CD8-positive, alpha-beta memory T cell (primary cell): ENCODE data around the gene GIT1. TPM values are rescaled to one million over a fixed set of nuclear protein-coding genes. Genes with fewer than 3 reads are reported as not detected.

Experiments
- CTCF ChIA-PET: fragments of 350-600 bp; sonication (Branson Sonifier 250); formaldehyde crosslinking; loops from one replicate; lab custom pipeline; 2021; ENCODE audit warnings: antibody characterized with exemption; lab: Charles Lee
- POLR2A ChIA-PET: fragments of 350-600 bp; sonication (Branson Sonifier 250); formaldehyde crosslinking; loops from one replicate; lab custom pipeline; 2021; ENCODE audit warnings: antibody characterized with exemption; lab: Charles Lee
- DNase-seq, 5 donors: peaks; one replicate each; pipeline versions ENCODE4 v3.0.0 to v3.0.0-alpha.2; 2020 to 2022; ENCODE audit warnings: mixed read lengths in 1 of 5
- H3K27ac ChIP-seq: one replicate; pipeline ENCODE4 v1.7.0; 2013; ENCODE audit warnings: low read depth, mild to moderate bottlenecking, low read length, moderate library complexity
- H3K27me3 ChIP-seq: 2 replicates; pipeline ENCODE4 v1.7.0; 2013; ENCODE audit warnings: low read length, mild to moderate bottlenecking; ENCODE audit not compliant: insufficient read depth, poor library complexity, severe bottlenecking
- H3K36me3 ChIP-seq: 2 replicates; pipeline ENCODE4 v1.7.0; 2013; ENCODE audit warnings: mild to moderate bottlenecking, low read length, moderate library complexity; ENCODE audit not compliant: insufficient read depth
- H3K4me1 ChIP-seq: 2 replicates; pipeline ENCODE4 v1.7.0; 2013; ENCODE audit warnings: mild to moderate bottlenecking, low read length, moderate library complexity; ENCODE audit not compliant: insufficient read depth
- H3K4me3 ChIP-seq: 2 replicates; pipeline ENCODE4 v1.7.0; 2013; ENCODE audit warnings: mild to moderate bottlenecking, low read length
- H3K9me3 ChIP-seq: 2 replicates; pipeline ENCODE4 v1.7.0; 2013; ENCODE audit warnings: mild to moderate bottlenecking, low read length
- H3K27ac Mint-ChIP-seq, 8 donors: one replicate each; pipeline ENCODE4 v1.8.0; 2020 to 2021; ENCODE audit warnings: mixed read lengths in 8 of 8, mild to moderate bottlenecking in 6 of 8, inconsistent platforms in 3 of 8, moderate library complexity in 3 of 8
- H3K27me3 Mint-ChIP-seq, 2 donors: one replicate each; pipeline ENCODE4 v1.8.0; 2020 to 2021; ENCODE audit warnings: mixed read lengths in 2 of 2, mild to moderate bottlenecking in 1 of 2, moderate library complexity in 1 of 2
- H3K36me3 Mint-ChIP-seq, 3 donors: one replicate each; pipeline ENCODE4 v1.8.0; 2020 to 2021; ENCODE audit warnings: mixed read lengths in 3 of 3, inconsistent platforms in 1 of 3, mild to moderate bottlenecking in 1 of 3
- H3K4me1 Mint-ChIP-seq, 3 donors: one replicate each; pipeline ENCODE4 v1.8.0; 2020 to 2021; ENCODE audit warnings: mixed read lengths in 3 of 3, inconsistent platforms in 1 of 3, mild to moderate bottlenecking in 1 of 3
- H3K4me3 Mint-ChIP-seq, 7 donors: one replicate each; pipeline ENCODE4 v1.8.0; 2020 to 2021; ENCODE audit warnings: mixed read lengths in 7 of 7, mild to moderate bottlenecking in 6 of 7, moderate library complexity in 4 of 7, inconsistent platforms in 2 of 7
- H3K9me3 Mint-ChIP-seq, 5 donors: one replicate each; pipeline ENCODE4 v1.8.0; 2020 to 2022; ENCODE audit warnings: mixed read lengths in 5 of 5, mild to moderate bottlenecking in 3 of 5, moderate library complexity in 2 of 5, inconsistent platforms in 1 of 5
- polyA plus RNA-seq: library from polyadenylated mRNA; unstranded; fragments of 300-500 nt; fragmentation: Illumina TruSeq; gene quantifications from one replicate; pipeline ENCODE4 v1.2.3, GENCODE V29; 2021
- total RNA-seq, 2 experiments: library from RNA; stranded (reverse); gene quantifications; one replicate each; pipeline ENCODE4 v1.2.3, GENCODE V29; 2021

GIT1 gene
- total and polyA plus RNA-seq, 3 experiments from 2014 or later = 25.7 to 69.8 (median 69.7) TPM

- H3K27me3 Mint-ChIP-seq = no peaks in the 10 kb centered on the region
- H3K9me3 ChIP-seq = no peaks in the 10 kb centered on the region
- peaks cover 25% of the 10 kb centered on the region for H3K4me1 ChIP-seq
- H3K4me1 Mint-ChIP-seq = peaks cover 46 to 58% (median 53%) of the 10 kb centered on the region in 3 donors
- peak within 1 kb of the TSS; percentile 63 for H3K27ac ChIP-seq
- peak within 1 kb of the TSS; percentile 63 for H3K4me3 ChIP-seq
- H3K27ac Mint-ChIP-seq = peak within 1 kb of the TSS; percentile 84 to 98 (median 94)
- no peaks in the 10 kb centered on the region for H3K9me3 Mint-ChIP-seq
- H3K36me3 ChIP-seq = peaks cover 9% of the 10 kb centered on the region
- CTCF ChIA-PET = interaction anchor here (0.7 to 26.2 kb wide), 9 partner anchors 10 to 419 kb away, joined by 3 to 436 read pairs (median 8); no protein-coding TSS in a partner anchor
- no peaks in the 10 kb centered on the region for H3K27me3 ChIP-seq
- POLR2A ChIA-PET = interaction anchor here (0.8 to 2.9 kb wide), 7 partner anchors 10 to 996 kb away, joined by 3 to 18 read pairs (median 6); partner anchors contain the start of gene PIGS
- peaks cover 0 to 26% (median 6%) of the 10 kb centered on the region in 3 donors for H3K36me3 Mint-ChIP-seq
- DNase-seq = peak; percentile 44 to 71 (median 63)
- H3K4me3 Mint-ChIP-seq = peak within 1 kb of the TSS; percentile 94 to 99 (median 97)
Measured at GRCh38 chr17:29566473-29567303, 22.8 kb downstream of the GIT1 start, which contains the start of gene ABHD15. ABHD15 (minus strand) TSS chr17:29567037; CDS start chr17:29566966, 71 bp downstream.

DNA sequence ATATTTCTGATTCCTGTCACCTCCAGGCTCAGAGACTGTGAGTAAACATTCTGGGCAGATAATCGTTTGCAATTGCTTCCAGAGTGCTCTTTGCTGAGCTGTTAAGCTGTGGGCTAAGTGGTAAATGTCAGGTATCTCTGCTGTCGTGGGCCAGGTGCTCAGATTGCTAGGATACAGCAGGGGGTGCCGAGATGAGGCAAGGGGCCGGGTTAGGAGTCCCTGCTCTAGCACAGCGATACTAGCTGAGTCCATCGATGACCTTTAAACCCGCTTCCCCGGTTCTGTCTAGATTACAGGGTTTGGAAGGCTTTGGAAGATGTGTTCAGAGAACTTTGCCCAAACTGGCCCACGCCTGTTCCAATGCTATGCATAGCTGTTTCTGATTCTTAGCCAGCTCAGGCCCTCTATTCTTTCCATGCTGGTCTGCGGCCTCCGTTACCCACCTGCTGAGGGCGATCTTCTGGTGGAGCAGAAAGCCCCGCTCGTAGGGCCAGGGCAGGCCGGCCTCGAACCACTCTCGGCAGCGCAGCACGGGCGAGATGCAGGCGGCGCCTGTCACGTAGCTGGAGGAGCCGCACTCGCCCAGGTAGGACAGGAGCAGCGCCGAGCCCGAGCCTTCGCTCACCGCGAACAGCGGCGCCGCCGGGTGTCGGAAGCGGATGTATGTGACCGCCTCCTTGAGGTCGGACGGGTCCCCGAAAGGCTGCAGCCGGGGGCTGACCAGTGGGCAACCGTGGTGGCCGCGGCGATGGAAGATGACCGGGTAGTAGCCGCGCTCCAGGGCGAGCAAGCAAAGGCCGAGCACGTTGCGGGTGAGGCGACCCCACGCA is 23.6 kb downstream of the GIT1 start:
- Mint-ChIP-seq H3K36me3 (peaks cover 0 to 32% (median 7%) of the 10 kb centered on the region in 3 donors), H3K9me3 (no peaks in the 10 kb centered on the region), H3K27ac (peak overlapping the region; percentile 84 to 97 (median 94)), H3K4me1 (peaks cover 52 to 59% (median 57%) of the 10 kb centered on the region in 3 donors), H3K4me3 (peak overlapping the region; percentile 91 to 99 (median 95)), H3K27me3 (no peaks in the 10 kb centered on the region)
- Histone ChIP-seq H3K9me3 (no peaks in the 10 kb centered on the region), H3K4me3 (peak overlapping the region; percentile 63), H3K27me3 (no peaks in the 10 kb centered on the region), H3K27ac (peak overlapping the region; percentile 51), H3K4me1 (peaks cover 29% of the 10 kb centered on the region), H3K36me3 (peaks cover 9% of the 10 kb centered on the region)
- ChIA-PET CTCF (interaction anchor here (0.6 to 26.2 kb wide), 10 partner anchors 9 to 418 kb away, joined by 3 to 436 read pairs (median 4); no protein-coding TSS in a partner anchor), POLR2A (interaction anchor here (0.5 to 2.9 kb wide), 7 partner anchors 22 to 921 kb away, joined by 3 to 18 read pairs (median 5); partner anchors contain the start of gene BLTP2)
- DNase-seq = peak; percentile 39 to 69 (median 46)

DNA sequence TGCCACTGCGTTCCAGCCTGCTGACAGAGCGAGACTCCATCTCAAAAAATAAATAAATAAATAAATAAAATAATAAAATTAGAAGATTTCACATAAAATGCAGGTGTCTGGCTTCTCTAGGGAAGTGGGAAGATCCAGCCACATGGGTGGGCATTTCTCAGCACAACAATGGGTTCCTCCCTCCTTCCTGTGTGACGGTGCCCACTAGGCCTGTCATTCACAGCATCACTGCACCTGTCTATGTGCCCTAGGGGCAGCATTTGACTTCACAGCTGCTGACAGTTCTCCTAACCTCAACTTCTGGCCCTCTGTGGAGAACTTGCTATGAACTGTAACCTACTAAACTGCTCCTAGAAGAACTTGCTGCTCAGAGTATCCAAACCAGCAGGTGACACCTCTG is 25.6 kb downstream of the GIT1 start:
- Histone ChIP-seq H3K36me3 (peaks cover 9% of the 10 kb centered on the region), H3K4me1 (peaks cover 23% of the 10 kb centered on the region), H3K9me3 (no peaks in the 10 kb centered on the region), H3K27ac (no peak overlapping the region), H3K27me3 (no peaks in the 10 kb centered on the region), H3K4me3 (no peak overlapping the region)
- H3K27ac Mint-ChIP-seq = peak overlapping the region in 7 of 8 donors; percentile 70 to 96 (median 88)
- POLR2A ChIA-PET = interaction anchor here (0.6 to 1.0 kb wide), 4 partner anchors 10 to 1692 kb away, joined by 3 to 6 read pairs (median 4); no protein-coding TSS in a partner anchor
- no peaks in the 10 kb centered on the region for H3K9me3 Mint-ChIP-seq
- peaks cover 50 to 61% (median 51%) of the 10 kb centered on the region in 3 donors for H3K4me1 Mint-ChIP-seq
- peaks cover 0 to 40% (median 9%) of the 10 kb centered on the region in 3 donors for H3K36me3 Mint-ChIP-seq
- CTCF ChIA-PET = interaction anchor here (1.7 to 26.2 kb wide), 4 partner anchors 9 to 194 kb away, joined by 6 to 436 read pairs (median 44); no protein-coding TSS in a partner anchor
- peak overlapping the region; percentile 38 to 76 (median 52) for H3K4me3 Mint-ChIP-seq
- peak in 1 of 5 donors; percentile 23 for DNase-seq
- no peaks in the 10 kb centered on the region for H3K27me3 Mint-ChIP-seq

DNA sequence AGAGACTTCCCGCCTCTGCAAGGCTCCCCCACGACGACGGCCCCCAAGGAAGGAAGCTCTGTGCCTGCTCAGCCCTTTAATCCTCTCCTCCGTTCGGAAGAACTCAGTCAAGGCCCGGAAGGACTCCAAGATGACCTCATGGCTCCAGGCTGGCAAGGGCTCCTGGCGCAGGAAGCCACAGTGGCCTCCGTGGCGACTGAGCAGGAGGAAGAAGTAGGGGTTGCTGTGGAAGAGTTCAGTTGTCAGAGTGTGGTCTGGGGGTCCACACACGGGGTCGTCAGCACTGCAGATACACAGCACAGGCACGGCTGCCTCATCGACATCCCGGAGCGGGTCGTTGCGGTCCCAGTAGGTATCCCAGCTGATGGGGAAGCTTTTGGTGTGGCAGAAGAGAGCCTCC is 26.8 kb downstream of the GIT1 start:
- Histone ChIP-seq H3K4me3 (no peak overlapping the region), H3K9me3 (no peaks in the 10 kb centered on the region), H3K27me3 (no peaks in the 10 kb centered on the region), H3K36me3 (peaks cover 9% of the 10 kb centered on the region), H3K4me1 (peaks cover 25% of the 10 kb centered on the region), H3K27ac (no peak overlapping the region)
- peak overlapping the region in 6 of 7 donors; percentile 16 to 73 (median 56) for H3K4me3 Mint-ChIP-seq
- H3K27me3 Mint-ChIP-seq = no peaks in the 10 kb centered on the region
- H3K27ac Mint-ChIP-seq = peak overlapping the region; percentile 60 to 96 (median 94)
- no peaks in the 10 kb centered on the region for H3K9me3 Mint-ChIP-seq
- H3K36me3 Mint-ChIP-seq = peaks cover 0 to 35% (median 9%) of the 10 kb centered on the region in 3 donors
- POLR2A ChIA-PET = no interaction called here
- CTCF ChIA-PET = interaction anchor here (1.3 to 11.7 kb wide), 4 partner anchors 10 to 192 kb away, joined by 3 to 81 read pairs (median 6); no protein-coding TSS in a partner anchor
- H3K4me1 Mint-ChIP-seq = peaks cover 55 to 65% (median 62%) of the 10 kb centered on the region in 3 donors
- DNase-seq = no peak

DNA sequence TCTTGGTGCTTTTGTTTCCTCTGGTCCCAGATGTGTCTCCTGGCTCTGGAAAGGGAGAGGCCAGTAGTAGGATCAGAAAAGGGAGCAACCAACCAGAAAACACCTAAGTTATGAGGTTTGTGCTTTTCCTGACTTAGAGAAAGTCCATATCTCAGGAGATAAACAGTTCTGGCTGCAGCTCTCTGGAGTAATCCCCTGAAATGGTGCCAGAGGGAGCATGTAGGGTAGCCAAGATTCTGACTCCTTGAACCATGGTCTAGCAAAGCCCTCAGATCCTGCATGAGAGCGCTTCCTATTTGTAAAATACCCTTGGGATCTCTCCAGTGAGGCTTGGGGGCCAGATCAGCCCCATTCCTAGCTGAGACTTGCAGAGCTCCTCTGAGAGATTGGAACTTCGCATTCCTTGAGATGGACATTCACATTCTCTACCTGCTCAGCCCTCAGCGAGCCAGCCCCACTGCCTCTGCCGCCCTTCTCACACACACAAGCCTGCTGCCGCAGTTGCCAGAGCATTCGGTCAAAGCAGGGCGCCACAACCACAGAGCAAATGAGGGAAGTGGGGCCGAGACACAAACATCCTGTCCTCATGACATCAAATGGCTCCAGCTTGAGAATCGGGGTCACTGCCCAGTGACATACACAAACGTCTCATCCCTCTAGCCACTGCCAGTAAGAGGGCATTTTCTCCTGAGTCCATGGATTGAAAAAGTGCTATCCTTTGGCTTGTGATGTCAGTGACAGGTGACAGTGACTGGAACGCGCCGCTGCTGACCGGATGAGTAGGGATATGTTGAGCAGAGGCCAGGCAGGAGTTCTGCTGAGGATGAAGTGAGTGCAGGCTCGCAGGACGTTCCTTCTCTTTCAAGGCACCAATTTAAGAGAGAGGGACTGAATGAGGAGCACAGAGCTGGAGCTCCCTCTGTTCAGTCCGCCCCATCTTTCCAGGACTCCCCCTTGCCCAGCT is 27.6 kb downstream of the GIT1 start:
- CTCF ChIA-PET = interaction anchor here (1.3 to 1.9 kb wide), 4 partner anchors 11 to 56 kb away, joined by 3 to 6 read pairs (median 4); no protein-coding TSS in a partner anchor
- POLR2A ChIA-PET = no interaction called here
- Mint-ChIP-seq H3K9me3 (no peaks in the 10 kb centered on the region), H3K36me3 (peaks cover 0 to 34% (median 9%) of the 10 kb centered on the region in 3 donors), H3K4me3 (peak overlapping the region; percentile 50 to 73 (median 64)), H3K27ac (peak overlapping the region; percentile 70 to 96 (median 94)), H3K4me1 (peaks cover 63 to 73% (median 70%) of the 10 kb centered on the region in 3 donors), H3K27me3 (no peaks in the 10 kb centered on the region)
- peaks cover 9% of the 10 kb centered on the region for H3K36me3 ChIP-seq
- no peak overlapping the region for H3K27ac ChIP-seq
- DNase-seq = peak in 2 of 5 donors; percentile 17 to 26
- no peak overlapping the region for H3K4me3 ChIP-seq
- no peaks in the 10 kb centered on the region for H3K9me3 ChIP-seq
- H3K4me1 ChIP-seq = peaks cover 33% of the 10 kb centered on the region
- H3K27me3 ChIP-seq = no peaks in the 10 kb centered on the region

DNA sequence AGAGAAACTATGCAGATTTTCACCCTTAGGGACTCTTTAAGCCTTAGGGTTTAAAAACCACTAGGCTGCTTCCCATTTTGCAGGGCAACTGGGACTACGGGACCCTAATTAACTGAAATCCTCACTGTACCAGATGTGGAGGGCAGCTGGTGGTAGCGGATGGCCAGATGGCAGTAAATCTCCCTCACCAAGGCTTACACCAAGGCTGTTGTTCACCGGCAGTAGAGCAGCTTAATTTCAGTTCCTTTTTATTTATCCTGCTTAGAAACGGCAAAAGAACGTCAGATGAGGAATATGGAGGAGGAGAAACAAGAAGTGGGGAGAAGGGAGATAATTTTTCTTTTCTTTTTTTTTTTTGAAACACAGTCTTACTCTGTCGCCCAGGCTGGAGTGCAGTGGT is 29.1 kb downstream of the GIT1 start:
- DNase-seq = no peak
- Mint-ChIP-seq H3K4me1 (peaks cover 55 to 70% (median 64%) of the 10 kb centered on the region in 3 donors), H3K36me3 (peaks cover 0 to 29% (median 9%) of the 10 kb centered on the region in 3 donors), H3K4me3 (no peak overlapping the region), H3K9me3 (no peaks in the 10 kb centered on the region), H3K27me3 (no peaks in the 10 kb centered on the region), H3K27ac (peak overlapping the region in 5 of 8 donors; percentile 20 to 95 (median 63))
- no peak overlapping the region for H3K4me3 ChIP-seq
- H3K4me1 ChIP-seq = peaks cover 27% of the 10 kb centered on the region
- ChIA-PET CTCF (interaction anchor here (1.5 to 1.9 kb wide), 2 partner anchors 13 to 57 kb away, joined by 4 to 5 read pairs; no protein-coding TSS in a partner anchor), POLR2A (no interaction called here)
- H3K36me3 ChIP-seq = peaks cover 9% of the 10 kb centered on the region
- H3K27ac ChIP-seq = no peak overlapping the region
- no peaks in the 10 kb centered on the region for H3K9me3 ChIP-seq
- H3K27me3 ChIP-seq = no peaks in the 10 kb centered on the region
